ENCODE results near the gene DGKD.
A peak's percentile ranks its signal among the peaks of the same experiment; 100 is the strongest.

The DGKD gene

GRCh38 chr2:233414777-233415570, 60.7 kb downstream of the DGKD start:
- peak; percentile 72 for DNase-seq

- DNase-seq, result no peak
Observed at GRCh38 chr2:233416199-233416598, 61.9 kb downstream of the DGKD start.

- DNase-seq, result no peak
Observed at GRCh38 chr2:233416706-233417105, 62.4 kb downstream of the DGKD start.

- no peak for DNase-seq
Observed at GRCh38 chr2:233417282-233417681, 63.0 kb downstream of the DGKD start.

GRCh38 chr2:233418052-233418760, 63.9 kb downstream of the DGKD start:
- no peak for DNase-seq

GRCh38 chr2:233418761-233419546, 64.7 kb downstream of the DGKD start:
- no peak for DNase-seq

- no peak for DNase-seq
Observed at GRCh38 chr2:233419602-233420391, 65.5 kb downstream of the DGKD start.

- DNase-seq, result no peak
Observed at GRCh38 chr2:233421091-233421816, 67.0 kb downstream of the DGKD start.

- peak; percentile 79 for DNase-seq
Observed at GRCh38 chr2:233422050-233422639, 67.9 kb downstream of the DGKD start.

GRCh38 chr2:233422649-233423551, 68.6 kb downstream of the DGKD start:
- no peak for DNase-seq

- DNase-seq, result no peak
Observed at GRCh38 chr2:233423552-233423860, 69.2 kb downstream of the DGKD start.

GRCh38 chr2:233424154-233424951, 70.1 kb downstream of the DGKD start:
- DNase-seq, result no peak

GRCh38 chr2:233426619-233427342, 72.5 kb downstream of the DGKD start:
- no peak for DNase-seq

GRCh38 chr2:233428008-233428407, 73.7 kb downstream of the DGKD start:
- DNase-seq, result no peak

GRCh38 chr2:233428438-233428837, 74.1 kb downstream of the DGKD start:
- DNase-seq, result no peak

- no peak for DNase-seq
Observed at GRCh38 chr2:233429175-233429897, 75.0 kb downstream of the DGKD start.

GRCh38 chr2:233430081-233430480, 75.8 kb downstream of the DGKD start:
- no peak for DNase-seq

- DNase-seq, result no peak
Observed at GRCh38 chr2:233430651-233431050, 76.4 kb downstream of the DGKD start.

Data from DMS79 treated with DMSO at 0.1 percent for 48 hours (cell line).